ENCODE results near the gene SPTLC2.

SPTLC2 gene

GRCh38 chr14:77561881-77562280 is 54.6 kb downstream of the SPTLC2 start:
- TF ChIP-seq CTCF (conservative IDR thresholded peaks at IDR 0.05; ENCODE audit: low read depth, low read length), result no peak
- no peak overlapping the region for H3K9ac ChIP-seq
- H2AFZ ChIP-seq (ENCODE audit: low read depth), result no peak overlapping the region
- no peak overlapping the region for H3K4me3 ChIP-seq (IDR thresholded peaks at IDR 0.05; ENCODE audit: insufficient read depth, low read depth, low read length)
- H3K36me3 ChIP-seq (ENCODE audit: insufficient read depth), result no peaks in the 10 kb centered on the region
- no peak overlapping the region for H3K27ac ChIP-seq
- H3K4me1 ChIP-seq (ENCODE audit: low read depth, poor library complexity, severe bottlenecking), result no peaks in the 10 kb centered on the region
- H3K79me2 ChIP-seq (ENCODE audit: insufficient read depth, low read depth), result no peaks in the 10 kb centered on the region
- H3K4me2 ChIP-seq, result no peak overlapping the region
- H3K27me3 ChIP-seq (ENCODE audit: insufficient read depth, low read depth), result no peaks in the 10 kb centered on the region
- no peaks in the 10 kb centered on the region for H4K20me1 ChIP-seq (ENCODE audit: insufficient read depth)

GRCh38 chr14:77559381-77559780 is 57.1 kb downstream of the SPTLC2 start:
- Histone ChIP-seq H3K4me3 (IDR thresholded peaks at IDR 0.05; ENCODE audit: insufficient read depth, low read depth, low read length) (no peak overlapping the region), H3K27me3 (ENCODE audit: insufficient read depth, low read depth) (no peaks in the 10 kb centered on the region), H3K79me2 (ENCODE audit: insufficient read depth, low read depth) (no peaks in the 10 kb centered on the region), H3K4me2 (no peak overlapping the region), H4K20me1 (ENCODE audit: insufficient read depth) (no peaks in the 10 kb centered on the region), H3K9ac (no peak overlapping the region), H3K4me1 (ENCODE audit: low read depth, poor library complexity, severe bottlenecking) (no peaks in the 10 kb centered on the region), H3K36me3 (ENCODE audit: insufficient read depth) (no peaks in the 10 kb centered on the region), H2AFZ (ENCODE audit: low read depth) (no peak overlapping the region), H3K27ac (no peak overlapping the region)
- no peak for TF ChIP-seq CTCF (conservative IDR thresholded peaks at IDR 0.05; ENCODE audit: low read depth, low read length)

- no peak overlapping the region for H3K9ac ChIP-seq
- no peaks in the 10 kb centered on the region for H3K27me3 ChIP-seq (ENCODE audit: insufficient read depth, low read depth)
- no peaks in the 10 kb centered on the region for H3K79me2 ChIP-seq (ENCODE audit: insufficient read depth, low read depth)
- H3K4me1 ChIP-seq (ENCODE audit: low read depth, poor library complexity, severe bottlenecking), result no peaks in the 10 kb centered on the region
- H3K27ac ChIP-seq, result no peak overlapping the region
- no peak overlapping the region for H2AFZ ChIP-seq (ENCODE audit: low read depth)
- H3K36me3 ChIP-seq (ENCODE audit: insufficient read depth), result no peaks in the 10 kb centered on the region
- TF ChIP-seq CTCF (conservative IDR thresholded peaks at IDR 0.05; ENCODE audit: low read depth, low read length), result no peak
- H3K4me3 ChIP-seq (IDR thresholded peaks at IDR 0.05; ENCODE audit: insufficient read depth, low read depth, low read length), result no peak overlapping the region
- H3K4me2 ChIP-seq, result no peak overlapping the region
- no peaks in the 10 kb centered on the region for H4K20me1 ChIP-seq (ENCODE audit: insufficient read depth)
Measured at GRCh38 chr14:77557391-77557790, 59.0 kb downstream of the SPTLC2 start.

- H2AFZ ChIP-seq (ENCODE audit: low read depth), result no peak overlapping the region
Measured at GRCh38 chr14:77556946-77557345, 59.5 kb downstream of the SPTLC2 start.

More at GRCh38 chr14:77556946-77557345, 59.5 kb downstream of the SPTLC2 start:
- Histone ChIP-seq H3K4me3 (IDR thresholded peaks at IDR 0.05; ENCODE audit: insufficient read depth, low read depth, low read length) (no peak overlapping the region), H3K4me1 (ENCODE audit: low read depth, poor library complexity, severe bottlenecking) (no peaks in the 10 kb centered on the region), H3K36me3 (ENCODE audit: insufficient read depth) (no peaks in the 10 kb centered on the region), H3K4me2 (no peak overlapping the region), H3K27ac (no peak overlapping the region), H3K79me2 (ENCODE audit: insufficient read depth, low read depth) (no peaks in the 10 kb centered on the region), H3K9ac (no peak overlapping the region), H4K20me1 (ENCODE audit: insufficient read depth) (no peaks in the 10 kb centered on the region), H3K27me3 (ENCODE audit: insufficient read depth, low read depth) (no peaks in the 10 kb centered on the region)
- no peak for TF ChIP-seq CTCF (conservative IDR thresholded peaks at IDR 0.05; ENCODE audit: low read depth, low read length)
